Measurements from ENCODE around the gene POLR1A.

The POLR1A gene

DNA sequence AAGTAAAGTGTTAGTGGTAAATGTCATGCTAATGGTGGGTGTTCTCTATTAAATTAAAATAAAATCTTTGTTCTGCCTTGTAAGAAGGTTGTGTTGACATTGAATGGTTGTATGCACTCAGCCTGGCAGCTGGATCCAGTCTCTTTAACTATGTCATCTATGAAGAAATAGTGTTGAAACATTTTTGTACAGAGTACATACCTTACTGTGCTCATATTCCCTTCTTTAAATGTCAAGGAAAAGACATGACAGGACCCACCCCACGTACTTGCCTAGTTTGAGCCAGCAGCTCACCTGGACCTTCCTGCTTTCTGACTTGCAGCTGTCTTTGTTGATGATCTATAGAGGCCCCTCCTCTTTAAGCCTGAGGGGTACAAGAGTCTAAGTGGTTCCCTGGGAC, 131.3 kb downstream of the POLR1A start:
- Mint-ChIP-seq H3K4me3 (no peak overlapping the region), H3K4me1 (ENCODE audit: low read depth) (peaks cover 3% of the 10 kb centered on the region), H3K27ac (no peak overlapping the region), H3K9me3 (peaks cover 18% of the 10 kb centered on the region), H3K36me3 (ENCODE audit: low read depth) (peaks cover 12% of the 10 kb centered on the region), H3K27me3 (ENCODE audit: low read depth) (peaks cover 40% of the 10 kb centered on the region)

GRCh38 chr2:85972355-85972754, 133.3 kb downstream of the POLR1A start:
- Mint-ChIP-seq H3K27ac (peak overlapping the region; percentile 26), H3K4me3 (no peak overlapping the region), H3K27me3 (ENCODE audit: low read depth) (peaks cover 27% of the 10 kb centered on the region), H3K4me1 (ENCODE audit: low read depth) (no peaks in the 10 kb centered on the region), H3K36me3 (ENCODE audit: low read depth) (peaks cover 12% of the 10 kb centered on the region), H3K9me3 (peaks cover 18% of the 10 kb centered on the region)

- H3K4me3 Mint-ChIP-seq: no peak overlapping the region
- peaks cover 24% of the 10 kb centered on the region for H3K9me3 Mint-ChIP-seq
- peaks cover 2% of the 10 kb centered on the region for H3K4me1 Mint-ChIP-seq (ENCODE audit: low read depth)
- H3K27ac Mint-ChIP-seq: no peak overlapping the region
- H3K27me3 Mint-ChIP-seq (ENCODE audit: low read depth): peaks cover 29% of the 10 kb centered on the region
- peaks cover 18% of the 10 kb centered on the region for H3K36me3 Mint-ChIP-seq (ENCODE audit: low read depth)
Observed at GRCh38 chr2:85971366-85971765, 134.3 kb downstream of the POLR1A start.

All from T-helper 1 cell treated with Interleukin-12 subunit alpha and Interleukin-12 subunit beta and Interleukin-4 antibody, amounts not matched to agents 30 μg/mL and 1 μg/mL, for 36 hours (primary cell).